Stimulated activated CD4-positive, alpha-beta T cell treated with anti-CD3 and anti-CD28 coated beads, Interleukin-15, amount 100 ng/mL, for 48 hours (primary cell): ENCODE data around the gene TMEM94.
"Not testable (repeated sequence)": the region's sequence is repeated elsewhere in the genome, so short reads cannot be mapped to it uniquely, and the experiment has no call there.

Experiments
- DNase-seq, 2 donors: peaks; one replicate each; pipeline ENCODE4 v3.0.0-alpha.2; 2020; ENCODE audit warnings: low read depth in 2 of 2

Gene TMEM94

GRCh38 chr17:75456417-75457046, at the start of gene TMEM94:
TSS of gene TMEM94 (plus strand) at chr17:75456635. CDS start at chr17:75471906, 15,271 bp downstream.
- DNase-seq: peak; percentile 88

GRCh38 chr17:75407655-75408352, 48.6 kb upstream of the TMEM94 start:
- DNase-seq: no peak

GRCh38 chr17:75410141-75410540, 46.3 kb upstream of the TMEM94 start:
- DNase-seq: no peak

- DNase-seq: no peak
These were observed 44.9 kb upstream of the TMEM94 start for GRCh38 chr17:75411328-75412067.

- peak; percentile 49 to 61 for DNase-seq
These were observed 43.7 kb upstream of the TMEM94 start for GRCh38 chr17:75412455-75413317.

GRCh38 chr17:75414488-75414887, 41.9 kb upstream of the TMEM94 start:
- no peak for DNase-seq

- no peak for DNase-seq
These were observed 40.4 kb upstream of the TMEM94 start for GRCh38 chr17:75416006-75416405.

- no peak for DNase-seq
These were observed 39.3 kb upstream of the TMEM94 start for GRCh38 chr17:75417054-75417580.

- DNase-seq: no peak
These were observed 37.9 kb upstream of the TMEM94 start for GRCh38 chr17:75418531-75418930.

GRCh38 chr17:75428543-75429469, 27.6 kb upstream of the TMEM94 start:
- DNase-seq: no peak

- no peak for DNase-seq
These were observed 26.1 kb upstream of the TMEM94 start for GRCh38 chr17:75430159-75430974.

- DNase-seq: no peak
These were observed 23.1 kb upstream of the TMEM94 start for GRCh38 chr17:75433218-75433783.

GRCh38 chr17:75434433-75434832, 22.0 kb upstream of the TMEM94 start:
- not testable (repeated sequence) for DNase-seq

GRCh38 chr17:75437404-75437803, 19.0 kb upstream of the TMEM94 start:
- not testable (repeated sequence) for DNase-seq

GRCh38 chr17:75439287-75439686, 17.1 kb upstream of the TMEM94 start:
- DNase-seq: no peak

GRCh38 chr17:75440738-75441448, 15.5 kb upstream of the TMEM94 start:
- DNase-seq: no peak

- DNase-seq: no peak
These were observed 14.0 kb upstream of the TMEM94 start for GRCh38 chr17:75442168-75443103.
